ENCODE data around the gene RTL10. TPM values are rescaled to one million over a fixed set of nuclear protein-coding genes. Genes with fewer than 3 reads are reported as not detected.

The RTL10 gene
- total RNA-seq, 2 donors from 2014 or later: 15.7 to 41.9 TPM

DNA sequence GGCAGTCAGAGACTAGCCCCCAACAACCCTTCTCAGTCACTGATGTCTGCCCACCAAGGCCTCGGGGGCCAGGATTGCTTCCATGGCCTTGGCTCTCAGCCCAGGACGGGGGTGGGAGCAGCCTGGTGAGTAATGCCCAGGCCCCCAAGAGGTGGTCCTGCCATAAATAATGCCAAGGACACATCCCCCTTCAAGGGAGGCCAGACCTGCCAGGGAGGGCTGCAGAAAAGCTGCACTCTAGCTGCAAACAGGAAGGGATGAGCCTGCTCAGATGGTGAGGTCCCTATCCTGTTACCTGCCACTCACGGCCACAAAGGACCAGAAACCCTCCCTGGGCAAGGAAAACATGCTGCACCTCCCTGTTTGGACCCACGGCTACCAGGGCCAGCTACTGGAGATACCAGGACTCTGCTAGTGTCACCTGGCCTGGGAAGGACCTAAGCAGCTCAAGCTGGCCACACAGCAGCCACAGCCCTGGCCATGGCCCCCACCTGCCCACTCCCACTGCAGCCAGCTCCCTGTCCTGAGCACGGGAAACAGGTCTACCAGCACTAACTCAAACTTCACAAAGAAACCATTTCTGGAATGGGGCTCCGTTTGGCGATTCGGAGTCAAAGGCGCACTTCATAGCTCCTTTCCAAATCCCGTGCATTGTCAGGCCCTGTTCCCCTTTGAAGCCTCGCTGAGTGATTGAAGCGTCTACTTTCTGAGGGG lies 12.1 kb downstream of the RTL10 start:
- H3K36me3 ChIP-seq: no peaks in the 10 kb centered on the region
- intact Hi-C loops (cut with DNase I): no loop called here
- H3K4me3 ChIP-seq: no peak overlapping the region
- 80% methylated on average over 12 of the region's 12 CpGs for WGBS
- H3K9me3 ChIP-seq: no peaks in the 10 kb centered on the region
- H3K27ac ChIP-seq: no peak overlapping the region
- no peak for DNase-seq (ENCODE audit: low spot score)
- TF ChIP-seq, protein P1, sequence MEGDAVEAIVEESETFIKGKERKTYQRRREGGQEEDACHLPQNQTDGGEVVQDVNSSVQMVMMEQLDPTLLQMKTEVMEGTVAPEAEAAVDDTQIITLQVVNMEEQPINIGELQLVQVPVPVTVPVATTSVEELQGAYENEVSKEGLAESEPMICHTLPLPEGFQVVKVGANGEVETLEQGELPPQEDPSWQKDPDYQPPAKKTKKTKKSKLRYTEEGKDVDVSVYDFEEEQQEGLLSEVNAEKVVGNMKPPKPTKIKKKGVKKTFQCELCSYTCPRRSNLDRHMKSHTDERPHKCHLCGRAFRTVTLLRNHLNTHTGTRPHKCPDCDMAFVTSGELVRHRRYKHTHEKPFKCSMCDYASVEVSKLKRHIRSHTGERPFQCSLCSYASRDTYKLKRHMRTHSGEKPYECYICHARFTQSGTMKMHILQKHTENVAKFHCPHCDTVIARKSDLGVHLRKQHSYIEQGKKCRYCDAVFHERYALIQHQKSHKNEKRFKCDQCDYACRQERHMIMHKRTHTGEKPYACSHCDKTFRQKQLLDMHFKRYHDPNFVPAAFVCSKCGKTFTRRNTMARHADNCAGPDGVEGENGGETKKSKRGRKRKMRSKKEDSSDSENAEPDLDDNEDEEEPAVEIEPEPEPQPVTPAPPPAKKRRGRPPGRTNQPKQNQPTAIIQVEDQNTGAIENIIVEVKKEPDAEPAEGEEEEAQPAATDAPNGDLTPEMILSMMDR (IDR thresholded peaks at IDR 0.05): no peak
- no peak for TF ChIP-seq POLR2AphosphoS5 (IDR thresholded peaks at IDR 0.05)
- TF ChIP-seq POLR2A (IDR thresholded peaks at IDR 0.05): no peak
- peaks cover 9% of the 10 kb centered on the region for H3K4me1 ChIP-seq (replicated peaks)
- no peaks in the 10 kb centered on the region for H3K27me3 ChIP-seq (replicated peaks; ENCODE audit: insufficient read depth)

DNA sequence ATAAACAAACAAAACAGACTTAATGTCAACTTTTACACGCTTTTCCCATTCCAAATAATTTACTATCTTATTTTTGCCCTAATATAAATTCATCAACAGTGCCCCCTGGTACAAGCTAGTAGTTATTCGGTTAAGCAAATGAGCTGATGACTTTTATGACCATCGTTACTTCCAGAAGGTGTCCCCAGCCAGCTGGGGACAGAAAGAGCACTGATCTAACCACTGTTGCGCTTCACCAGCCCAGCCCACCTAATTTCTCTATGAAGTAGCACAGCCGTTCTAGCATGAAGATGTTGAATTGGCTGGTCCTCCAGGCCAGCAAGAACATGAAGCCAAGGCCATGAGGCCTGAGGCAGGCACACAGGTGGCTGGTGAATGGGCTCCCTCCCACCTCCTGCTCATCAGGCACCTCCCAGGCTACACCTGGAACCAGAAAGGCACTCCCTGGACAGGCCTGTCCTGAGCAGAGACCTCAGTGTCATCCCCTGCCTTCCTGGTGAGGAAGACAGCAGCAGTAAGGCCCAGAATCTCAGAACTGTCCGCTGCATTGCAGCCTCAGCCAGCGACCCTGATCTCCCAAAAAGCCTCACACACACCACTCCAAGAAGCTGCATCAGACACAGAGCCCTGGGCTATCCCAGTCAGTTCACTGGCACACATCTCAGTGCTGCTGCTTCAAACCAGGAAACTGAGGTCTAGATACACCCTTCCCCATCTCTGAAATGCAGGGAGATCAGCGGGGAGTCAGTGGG lies 12.9 kb downstream of the RTL10 start:
- Histone ChIP-seq H3K9me3 (no peaks in the 10 kb centered on the region), H3K4me3 (no peak overlapping the region), H3K36me3 (no peaks in the 10 kb centered on the region), H3K27me3 (replicated peaks; ENCODE audit: insufficient read depth) (no peaks in the 10 kb centered on the region), H3K4me1 (replicated peaks) (peaks cover 9% of the 10 kb centered on the region), H3K27ac (no peak overlapping the region)
- WGBS: 83% methylated on average over 8 of the region's 8 CpGs
- no peak for TF ChIP-seq POLR2A (IDR thresholded peaks at IDR 0.05)
- TF ChIP-seq POLR2AphosphoS5 (IDR thresholded peaks at IDR 0.05): no peak
- TF ChIP-seq, protein P1 (IDR thresholded peaks at IDR 0.05): no peak
- intact Hi-C loops (cut with DNase I): no loop called here
- no peak for DNase-seq (ENCODE audit: low spot score)

- DNase-seq (ENCODE audit: low spot score): no peak
- TF ChIP-seq POLR2AphosphoS5 (IDR thresholded peaks at IDR 0.05): no peak
- TF ChIP-seq POLR2A (IDR thresholded peaks at IDR 0.05): no peak
- TF ChIP-seq, protein P1 (IDR thresholded peaks at IDR 0.05): no peak
- H3K4me1 ChIP-seq (replicated peaks): peaks cover 9% of the 10 kb centered on the region
- no peak overlapping the region for H3K27ac ChIP-seq
- H3K4me3 ChIP-seq: no peak overlapping the region
- over 99% methylated on average over 6 of the region's 6 CpGs for WGBS
- H3K27me3 ChIP-seq (replicated peaks; ENCODE audit: insufficient read depth): no peaks in the 10 kb centered on the region
- H3K9me3 ChIP-seq: no peaks in the 10 kb centered on the region
- intact Hi-C loops (cut with DNase I): no loop called here
- H3K36me3 ChIP-seq: no peaks in the 10 kb centered on the region
These were observed 13.6 kb downstream of the RTL10 start for GRCh38 chr22:19840955-19841640.

- no peak overlapping the region for H3K27ac ChIP-seq
- TF ChIP-seq POLR2A (IDR thresholded peaks at IDR 0.05): no peak
- TF ChIP-seq POLR2AphosphoS5 (IDR thresholded peaks at IDR 0.05): no peak
- TF ChIP-seq, protein P1 (IDR thresholded peaks at IDR 0.05): no peak
- H3K36me3 ChIP-seq: no peaks in the 10 kb centered on the region
- H3K4me1 ChIP-seq (replicated peaks): peaks cover 9% of the 10 kb centered on the region
- no peak overlapping the region for H3K4me3 ChIP-seq
- H3K9me3 ChIP-seq: no peaks in the 10 kb centered on the region
- H3K27me3 ChIP-seq (replicated peaks; ENCODE audit: insufficient read depth): no peaks in the 10 kb centered on the region
- WGBS: 86% methylated on average over 4 of the region's 4 CpGs
- DNase-seq (ENCODE audit: low spot score): no peak
- intact Hi-C loops (cut with DNase I): no loop called here
These were observed 14.6 kb downstream of the RTL10 start for GRCh38 chr22:19840059-19840458.
